Left ventricle myocardium superior (tissue), 1 donor: Measurements from ENCODE around the gene SEC22C. TPM values are rescaled to one million over a fixed set of nuclear protein-coding genes. Genes with fewer than 3 reads are reported as not detected.

Source experiments
- ATAC-seq: fragments of 200-7000 bp; cut with Tn5 transposase; one replicate; pipeline ENCODE4 v1.9.1; 2020; ENCODE audit warnings: mild to moderate bottlenecking, moderate library complexity
- DNase-seq: peaks from one replicate; pipeline ENCODE4 v3.0.0-alpha.2; 2020
- intact Hi-C: fragments of 100-400 bp; cut with micrococcal nuclease; formaldehyde crosslinking; loops from one replicate; pipeline ENCODE4 v1.11.0; 2022
- total RNA-seq: library from RNA; stranded (reverse); fragmentation: NEBNext Ultra II Directional; extraction: Animal tissue kit (Norgen Biotek cat#: 25700); gene quantifications from one replicate; pipeline ENCODE4 v1.2.1, GENCODE V29; 2021
- donor health status: DM: no; HTN: yes; CAD: no; lungs with severe emphysema.

SEC22C gene
- total RNA-seq, 1 donor from 2014 or later: 24.3 TPM

DNA sequence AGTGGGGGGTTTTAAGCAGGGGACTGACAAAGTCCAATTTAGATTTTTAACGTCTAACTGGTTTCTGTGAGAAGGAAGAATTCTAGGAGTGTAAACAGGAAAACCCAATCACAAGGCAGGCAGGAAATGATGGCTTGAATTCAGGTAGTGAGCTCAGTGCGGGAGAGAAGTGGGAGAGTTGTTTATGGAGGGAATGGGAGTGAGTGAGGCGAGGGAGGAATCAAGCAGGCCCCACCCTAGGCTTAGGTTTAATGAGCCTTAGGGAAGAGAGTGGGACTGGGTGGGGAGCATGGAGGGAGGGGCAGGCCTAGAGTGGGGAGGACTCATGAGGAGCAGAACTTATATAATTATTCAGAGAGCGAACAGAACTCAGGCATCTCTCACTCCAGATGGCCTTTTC, 61.4 kb downstream of the SEC22C start:
- DNase-seq: no peak
- intact Hi-C loops: no loop called here
- ATAC-seq: no peak

DNA sequence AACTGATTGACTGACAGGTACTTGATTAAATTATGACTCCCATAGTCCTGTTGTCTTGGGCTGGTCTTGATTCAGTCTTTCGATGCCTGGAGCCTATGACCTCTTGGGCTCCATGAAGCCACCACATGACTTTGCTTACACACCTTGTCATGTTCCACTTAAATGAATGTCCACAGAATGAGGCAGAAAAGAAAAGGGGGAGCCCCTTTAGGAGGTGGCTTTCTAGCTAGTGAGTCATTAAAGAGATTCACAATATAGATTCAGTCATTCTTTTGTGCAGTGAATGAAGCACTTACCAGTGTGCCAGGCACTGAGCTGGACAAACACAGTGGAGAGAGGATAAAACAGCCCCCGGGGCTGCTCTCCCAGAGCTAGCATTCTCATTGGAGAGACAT, 62.2 kb downstream of the SEC22C start:
- intact Hi-C loops: no loop called here
- DNase-seq (no peak), ATAC-seq (no peak)

DNA sequence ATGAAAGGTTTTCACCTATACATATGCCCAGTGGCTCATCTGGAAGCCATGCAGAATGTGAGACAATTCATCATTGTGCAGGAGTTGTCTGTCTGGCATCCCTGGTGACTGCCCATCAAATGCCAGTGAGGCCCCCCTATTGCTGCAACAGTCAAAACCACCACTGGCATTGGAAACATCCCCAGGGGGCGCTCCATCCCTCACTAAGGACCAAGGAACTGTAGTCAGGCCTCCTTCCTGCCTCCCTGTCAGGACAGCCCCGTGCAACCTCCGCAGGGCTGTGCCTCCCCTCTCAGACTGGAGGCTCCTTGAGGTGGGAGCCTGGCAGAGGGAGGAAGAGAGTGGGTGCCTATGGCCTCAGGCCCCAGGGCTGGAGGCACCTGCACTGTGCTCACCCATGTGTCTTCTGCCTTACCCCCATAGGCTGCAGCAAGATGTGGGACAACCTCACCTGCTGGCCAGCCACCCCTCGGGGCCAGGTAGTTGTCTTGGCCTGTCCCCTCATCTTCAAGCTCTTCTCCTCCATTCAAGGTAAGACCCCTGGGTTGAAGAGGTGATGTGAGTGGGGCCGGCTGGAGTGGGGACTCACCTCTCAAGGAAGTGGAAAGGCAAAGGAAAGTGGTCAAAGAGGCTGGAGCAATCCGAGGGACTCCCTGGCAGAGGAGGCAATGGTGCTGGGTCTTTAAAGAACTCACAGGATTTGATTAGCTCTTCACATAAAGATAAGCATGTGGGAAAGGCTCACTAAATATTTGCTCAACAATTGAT, 62.8 kb downstream of the SEC22C start:
- ATAC-seq (no peak), DNase-seq (peak; percentile 59)
- intact Hi-C loops: no loop called here

DNA sequence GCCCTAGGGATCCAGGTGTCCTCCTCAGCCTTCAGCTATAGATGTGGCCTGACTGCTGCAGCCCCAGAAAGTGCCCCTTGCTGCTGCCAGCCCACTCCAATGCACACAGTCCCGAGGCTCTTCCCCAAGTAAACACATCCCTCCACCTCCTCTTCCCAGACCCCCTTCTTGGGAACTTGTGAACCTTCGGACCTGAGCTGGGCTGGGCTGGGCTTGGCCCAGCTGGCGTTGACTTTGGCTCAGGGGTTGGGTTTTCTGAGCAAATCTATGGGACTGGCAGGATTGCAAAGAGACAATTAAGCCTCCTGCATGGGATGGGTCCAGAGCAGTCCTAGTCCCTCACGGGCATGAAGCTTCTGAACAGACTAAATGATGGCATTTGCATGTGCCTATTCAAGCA, 64.7 kb downstream of the SEC22C start:
- DNase-seq (no peak), ATAC-seq (no peak)
- intact Hi-C loops: no loop called here

DNA sequence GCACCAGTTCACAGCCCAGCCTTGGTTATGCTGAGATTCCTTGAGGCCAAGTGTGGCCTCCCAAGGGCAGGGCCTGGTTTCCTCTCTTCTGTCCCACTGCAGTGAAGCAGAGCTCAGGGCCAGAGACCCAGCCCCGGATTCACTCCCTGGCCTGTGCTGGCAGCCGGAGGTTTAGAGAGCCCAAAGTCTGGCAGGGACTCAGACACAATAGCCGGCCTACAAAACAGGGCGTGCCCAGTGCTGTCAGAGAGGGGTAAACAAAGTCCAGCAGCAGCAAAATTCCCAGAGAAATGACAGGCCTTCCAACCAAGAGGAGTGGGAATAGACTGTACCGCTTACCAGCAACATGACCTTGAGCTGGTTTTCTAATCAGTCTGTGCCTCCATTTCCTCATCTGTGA, 65.3 kb downstream of the SEC22C start:
- intact Hi-C loops: no loop called here
- no peak for ATAC-seq
- no peak for DNase-seq

DNA sequence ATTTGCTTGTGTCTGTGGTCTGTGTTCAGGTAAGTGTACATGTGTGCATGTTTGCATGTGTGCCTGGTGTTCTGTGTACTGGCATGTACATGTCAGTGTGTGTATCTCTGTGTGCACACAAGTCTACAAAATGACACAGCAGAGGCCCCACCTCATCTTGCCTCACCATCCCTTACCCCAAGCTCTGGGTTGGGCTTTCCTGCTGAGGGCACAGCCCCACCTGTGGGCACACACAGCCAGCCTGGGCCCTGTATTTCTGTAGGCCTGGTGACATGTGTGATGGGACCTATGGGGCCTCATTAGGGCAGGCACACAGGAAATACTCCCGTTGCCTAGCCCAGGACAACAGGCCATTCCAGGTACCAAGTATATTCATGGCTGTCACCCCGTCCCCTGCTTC, 65.8 kb downstream of the SEC22C start:
- DNase-seq (no peak), ATAC-seq (no peak)
- intact Hi-C loops: no loop called here

DNA sequence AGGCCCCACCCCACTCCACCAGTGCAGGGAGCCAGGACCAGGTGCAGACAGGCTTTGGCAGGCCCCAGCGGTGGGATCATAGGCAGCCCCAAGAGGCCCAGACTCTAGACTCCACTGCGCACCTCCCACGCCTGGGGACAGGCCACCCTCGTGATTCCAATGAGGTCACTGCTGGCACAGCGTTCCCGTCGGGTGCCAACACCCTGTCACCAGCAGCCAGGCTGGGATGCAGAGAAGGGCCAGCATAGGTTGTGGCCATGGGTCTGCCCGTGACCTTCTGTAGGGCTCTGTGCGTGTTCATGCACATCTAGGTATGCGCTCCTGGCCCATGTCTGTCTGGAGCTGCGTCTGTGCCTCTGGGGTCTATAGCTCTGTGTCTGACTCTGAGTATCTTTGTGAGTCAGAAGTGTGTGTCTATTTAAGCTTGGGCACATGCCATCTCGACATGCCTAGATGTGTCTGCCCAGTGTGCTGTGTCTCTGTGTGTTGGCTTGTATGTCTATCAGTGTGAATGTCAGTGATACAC, 66.3 kb downstream of the SEC22C start:
- peak; percentile 88 for DNase-seq
- ATAC-seq: peak; percentile 94
- intact Hi-C loops: no loop called here

DNA sequence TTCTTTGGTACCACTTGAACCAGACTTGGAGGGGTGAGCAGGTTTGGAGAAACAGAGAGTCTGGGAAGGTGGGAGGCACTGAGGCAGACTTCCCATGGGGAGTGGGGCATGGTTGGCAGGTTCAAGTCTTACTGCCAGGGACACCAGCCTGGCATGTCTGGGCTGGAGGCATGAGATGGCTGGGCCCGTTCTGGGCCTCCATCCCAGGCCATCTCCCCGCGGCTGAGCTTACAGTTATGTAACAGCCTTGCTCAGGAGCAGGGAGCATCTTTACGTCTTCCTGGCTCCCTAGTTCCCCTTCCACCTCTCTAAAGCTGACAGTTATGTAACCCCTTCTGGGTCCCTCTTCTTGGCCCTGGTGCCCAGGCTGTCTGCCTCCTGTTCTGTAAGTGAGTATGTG, 66.9 kb downstream of the SEC22C start:
- DNase-seq (no peak), ATAC-seq (no peak)
- intact Hi-C loops: no loop called here

DNA sequence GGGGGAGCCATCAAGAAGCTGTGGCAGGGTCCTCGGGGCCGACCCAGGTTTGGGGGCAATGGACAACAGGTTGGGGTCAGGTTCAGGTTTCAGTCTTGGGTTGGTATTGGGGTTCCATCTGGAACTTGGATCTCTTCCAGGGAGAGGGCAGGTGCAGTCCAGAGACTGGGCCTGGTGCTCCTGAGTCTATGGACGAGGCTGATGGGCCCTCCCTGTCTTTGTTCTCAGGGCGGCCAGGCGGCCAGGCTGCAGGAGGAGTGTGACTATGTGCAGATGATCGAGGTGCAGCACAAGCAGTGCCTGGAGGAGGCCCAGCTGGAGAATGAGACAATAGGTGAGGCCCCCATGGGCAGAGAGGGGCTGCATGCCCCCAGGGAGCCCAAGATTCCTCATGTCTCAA, 68.2 kb downstream of the SEC22C start:
- intact Hi-C loops: no loop called here
- no peak for ATAC-seq
- DNase-seq: no peak

DNA sequence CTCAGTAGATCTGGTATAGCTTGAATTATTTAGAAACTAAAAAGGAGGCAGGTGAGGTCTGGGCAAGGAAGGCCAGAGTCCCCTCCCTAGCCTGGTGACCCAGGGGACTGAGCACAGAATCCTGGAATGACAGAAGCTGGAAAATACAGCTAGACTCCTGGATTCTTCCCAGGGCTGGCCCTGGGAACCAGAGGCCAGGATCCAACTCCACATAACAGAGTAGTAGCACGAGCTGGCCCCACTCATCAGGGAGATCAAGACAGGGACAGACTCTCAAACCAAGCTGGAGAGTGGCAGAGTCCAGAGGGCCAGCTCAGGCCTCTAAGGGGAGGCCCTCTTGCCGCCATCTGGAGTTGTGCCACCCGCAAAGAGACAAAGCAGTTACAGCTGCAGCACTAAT, 68.6 kb downstream of the SEC22C start:
- intact Hi-C loops: no loop called here
- DNase-seq: no peak

DNA sequence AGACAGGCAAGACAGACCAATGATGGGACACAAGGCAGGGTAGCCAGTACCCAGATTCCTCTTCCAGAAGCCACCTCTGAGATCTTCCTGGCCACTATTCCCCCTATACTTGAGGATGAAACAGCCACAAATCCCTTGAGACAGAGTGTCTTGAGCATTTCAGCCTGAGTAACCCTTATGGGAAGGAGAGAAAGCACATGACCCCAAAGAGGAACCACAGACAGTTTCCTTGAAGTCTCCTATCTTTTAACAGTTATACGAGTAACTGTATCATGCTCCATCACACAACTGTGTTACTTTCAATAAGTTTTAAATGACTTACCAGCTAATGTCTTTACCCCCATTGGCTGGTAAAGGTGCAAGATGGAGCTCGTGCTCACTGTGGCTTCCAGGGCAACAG, 70.0 kb downstream of the SEC22C start:
- intact Hi-C loops: no loop called here
- ATAC-seq (no peak), DNase-seq (no peak)

More for the DNA sequence above, 68.6 kb downstream of the SEC22C start:
- no peak for ATAC-seq

DNA sequence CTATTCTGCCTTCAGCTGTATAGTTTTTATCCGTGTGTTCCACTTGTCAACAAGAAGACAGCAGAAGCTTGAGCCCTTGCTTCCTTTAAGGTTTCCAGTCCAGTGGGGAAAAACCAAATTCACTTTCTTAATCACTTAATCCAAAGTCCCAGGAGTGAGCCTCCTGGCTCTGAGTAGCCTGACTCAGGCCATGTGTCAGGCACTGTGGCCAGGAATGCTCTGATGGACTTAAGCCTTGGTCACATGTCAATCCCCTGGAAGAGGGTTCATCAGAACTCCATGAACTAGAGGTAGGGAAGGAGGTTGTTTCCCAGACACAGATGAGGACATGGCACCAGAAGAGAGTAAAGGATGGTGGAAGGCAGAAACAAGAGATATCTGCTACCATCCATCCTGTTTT, 70.6 kb downstream of the SEC22C start:
- intact Hi-C loops: no loop called here
- ATAC-seq: no peak
- no peak for DNase-seq

DNA sequence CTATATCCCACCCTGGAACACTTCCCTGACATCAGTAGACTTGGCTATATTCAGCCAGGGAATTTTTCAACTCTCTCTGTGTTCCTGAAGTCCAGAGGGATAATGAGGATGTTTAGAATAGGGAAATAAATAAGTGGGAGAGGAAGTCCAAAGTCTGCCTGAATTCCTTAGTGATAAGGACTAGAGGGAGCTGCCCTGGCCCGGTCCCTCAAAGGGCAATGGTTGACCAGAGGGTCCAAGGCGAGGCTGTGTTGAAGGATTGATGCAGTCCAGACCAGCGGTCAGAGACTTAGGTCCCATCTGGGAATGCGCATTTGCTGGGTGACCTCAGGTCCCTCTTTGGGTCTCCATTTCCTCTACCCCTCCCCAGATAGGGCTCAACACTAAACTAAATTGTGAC, 71.4 kb downstream of the SEC22C start:
- intact Hi-C loops: no loop called here
- DNase-seq: no peak
- no peak for ATAC-seq

DNA sequence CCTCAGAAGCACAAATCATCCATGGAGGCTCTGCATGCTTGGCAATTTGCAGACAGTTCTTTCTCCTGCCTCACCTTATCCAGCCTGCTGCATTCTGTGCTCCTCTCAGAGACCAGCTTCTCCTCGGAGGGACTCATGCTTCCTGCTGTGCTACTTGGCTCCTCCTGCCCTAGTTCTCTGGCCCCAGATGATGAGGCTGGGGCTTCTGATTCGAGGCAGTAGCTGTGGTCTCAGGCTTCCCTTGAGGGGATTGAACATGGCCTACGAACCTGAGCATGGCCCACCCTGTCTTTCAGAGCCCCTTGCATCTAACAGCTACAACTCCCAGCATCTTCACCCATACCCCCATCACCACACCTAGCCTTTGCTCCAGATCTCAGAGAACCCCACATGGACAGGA, 72.7 kb downstream of the SEC22C start:
- ATAC-seq: no peak
- intact Hi-C loops: no loop called here
- DNase-seq: no peak

DNA sequence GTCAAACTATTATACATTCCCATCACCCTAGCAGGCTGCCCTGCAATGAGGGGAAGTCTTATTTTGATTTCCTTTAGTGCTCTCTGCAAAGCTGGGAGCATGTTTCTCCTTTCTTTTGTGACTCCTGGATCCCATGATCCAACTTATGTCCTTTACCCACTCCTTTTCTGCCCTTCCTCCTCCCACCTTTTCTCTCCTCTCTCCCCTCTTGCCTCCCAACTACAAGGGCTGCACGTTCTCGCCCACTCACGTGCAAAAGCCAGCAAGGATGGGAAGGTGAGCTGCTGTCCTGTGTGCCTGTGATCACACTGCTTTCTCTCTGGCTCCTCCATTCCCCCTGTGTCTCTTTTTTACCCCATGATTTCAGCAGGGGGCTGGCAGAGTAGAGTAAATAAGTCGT, 73.2 kb downstream of the SEC22C start:
- DNase-seq (no peak), ATAC-seq (no peak)
- intact Hi-C loops: no loop called here

DNA sequence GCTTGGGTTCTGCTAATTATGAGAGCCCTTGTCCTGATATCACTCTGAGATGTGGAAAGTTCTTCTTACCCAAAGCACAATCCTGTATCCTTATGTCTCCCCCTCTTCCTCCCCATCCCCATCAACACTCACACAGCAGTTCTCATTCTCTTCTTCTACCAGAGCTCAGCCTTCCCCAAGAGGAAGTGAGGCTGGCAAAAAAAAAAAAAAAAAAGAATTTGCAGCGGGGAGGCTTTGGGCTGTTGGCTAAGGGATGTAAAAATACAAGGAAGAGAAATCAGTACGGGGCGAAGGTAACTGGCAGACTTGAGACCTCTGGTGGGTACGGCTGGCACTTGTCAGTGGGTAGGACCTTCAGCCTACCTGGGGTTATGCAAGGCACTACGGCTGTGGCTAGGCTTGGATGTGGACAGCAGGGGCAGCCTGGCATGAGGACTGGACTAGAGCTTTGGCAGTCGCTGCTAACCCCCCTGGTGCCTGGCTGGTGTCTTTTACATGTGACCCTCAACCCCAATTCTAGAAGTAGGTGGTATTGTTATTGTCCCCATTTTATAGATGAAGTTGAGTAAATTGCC, 73.9 kb downstream of the SEC22C start:
- intact Hi-C loops: no loop called here
- no peak for DNase-seq
- no peak for ATAC-seq

DNA sequence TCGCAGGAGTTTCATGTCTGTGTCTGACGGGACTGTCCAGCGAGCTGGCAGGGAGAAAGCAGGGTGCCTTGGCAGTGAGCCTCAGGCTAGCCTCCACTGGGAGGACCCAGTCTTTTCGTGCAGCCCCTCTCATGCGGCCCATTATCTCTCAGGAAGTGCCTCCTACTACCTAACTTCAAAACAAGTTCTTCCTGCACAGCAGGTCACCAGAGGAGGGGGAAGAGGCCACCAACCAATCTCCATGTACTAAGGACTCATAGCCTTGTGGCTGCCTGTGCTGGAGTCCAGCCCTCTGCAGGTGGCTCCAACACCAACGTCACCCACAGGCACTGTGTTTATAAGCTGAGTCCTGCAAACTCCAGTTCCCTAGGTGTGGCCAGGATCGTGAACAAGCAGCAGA, 74.5 kb downstream of the SEC22C start:
- intact Hi-C loops: no loop called here
- no peak for DNase-seq
- ATAC-seq: no peak

DNA sequence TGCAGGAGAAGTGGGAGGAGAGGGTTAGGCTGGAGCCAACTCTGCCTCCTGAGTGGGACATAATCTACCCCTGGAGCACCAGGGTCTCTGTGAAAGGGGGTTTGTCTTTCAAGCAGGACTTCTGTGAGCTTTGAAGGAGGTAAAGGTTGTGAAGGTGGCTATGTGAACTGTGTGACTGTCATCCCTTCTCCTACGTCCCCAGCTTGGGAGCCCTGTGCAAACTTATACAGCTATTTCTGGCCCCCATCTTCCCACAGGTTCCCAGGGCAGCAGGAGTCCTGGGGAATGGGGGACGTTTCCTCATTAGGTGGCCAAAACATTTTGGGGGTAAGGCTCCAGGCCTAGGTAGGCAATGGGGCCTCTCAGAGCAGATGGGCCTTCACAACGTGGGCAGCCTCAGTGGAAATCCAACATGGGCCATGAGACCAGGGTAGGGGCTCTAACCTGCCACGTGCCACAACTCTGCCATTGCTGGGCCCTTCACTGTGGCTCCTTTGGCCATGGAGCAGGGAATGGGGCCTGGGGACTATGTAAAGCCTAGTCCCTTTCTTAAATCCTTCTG, 75.8 kb downstream of the SEC22C start:
- ATAC-seq (no peak), DNase-seq (no peak)
- intact Hi-C loops: no loop called here

DNA sequence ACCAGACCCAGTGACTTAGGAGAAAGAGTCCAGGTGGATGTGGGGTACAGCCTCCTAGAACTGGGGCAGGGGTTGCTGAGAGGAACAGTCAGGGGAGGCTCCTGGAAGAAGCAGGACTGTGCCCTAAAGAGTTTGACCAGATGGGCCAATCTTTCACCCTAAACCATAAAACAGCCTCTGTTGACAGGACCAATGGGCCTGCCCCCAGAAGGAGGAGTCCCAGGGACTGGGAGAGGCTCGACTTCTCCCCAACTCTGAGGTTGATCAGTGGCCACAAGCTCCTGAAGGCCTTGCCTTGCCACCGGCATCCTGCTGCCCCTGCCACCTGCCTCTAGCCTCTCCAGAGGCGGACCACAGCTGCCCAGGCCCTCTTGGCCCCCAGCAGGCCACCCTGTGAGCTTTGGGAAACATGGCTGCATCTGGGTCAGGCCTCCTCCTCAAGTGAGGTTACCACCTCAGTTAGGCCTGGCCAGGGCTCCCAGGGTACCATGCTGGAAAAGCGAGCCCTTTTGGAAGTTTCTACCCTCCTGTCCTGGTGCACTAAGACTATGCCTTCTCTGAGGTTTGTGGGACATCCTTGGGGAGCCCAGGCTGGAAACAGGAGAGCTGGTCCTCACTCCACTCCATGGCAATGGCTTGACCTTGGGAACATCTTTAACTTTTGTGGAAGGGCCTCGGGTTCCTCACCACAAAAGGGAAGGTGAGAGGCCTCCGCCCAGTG, 76.5 kb downstream of the SEC22C start:
- ATAC-seq (no peak), DNase-seq (no peak)
- intact Hi-C loops: no loop called here
